DOHH2 (cell line): Measurements from ENCODE around the gene OR8G5.

Experiments used
- EZH2phosphoT487 ChIP-seq: fragments of 200-600 bp; sonication (generic); IDR thresholded peaks from 2 replicates; pipeline ENCODE4 v1.6.1; 2017; ENCODE audit warnings: borderline replicate concordance, mild to moderate bottlenecking, antibody characterized with exemption, low read length, moderate library complexity, mixed read lengths
- TF ChIP-seq, protein P1 (sequence below): fragments of 200-600 bp; sonication (generic); IDR thresholded peaks from one replicate; pipeline ENCODE4 v1.5.1; 2014; ENCODE audit warnings: antibody characterized with exemption, mild to moderate bottlenecking, low read depth, low read length; ENCODE audit not compliant: poor library complexity, severe bottlenecking

GRCh38 chr11:124225471-124225870 is 30.7 kb upstream of the OR8G5 start:
- TF ChIP-seq, protein P1, sequence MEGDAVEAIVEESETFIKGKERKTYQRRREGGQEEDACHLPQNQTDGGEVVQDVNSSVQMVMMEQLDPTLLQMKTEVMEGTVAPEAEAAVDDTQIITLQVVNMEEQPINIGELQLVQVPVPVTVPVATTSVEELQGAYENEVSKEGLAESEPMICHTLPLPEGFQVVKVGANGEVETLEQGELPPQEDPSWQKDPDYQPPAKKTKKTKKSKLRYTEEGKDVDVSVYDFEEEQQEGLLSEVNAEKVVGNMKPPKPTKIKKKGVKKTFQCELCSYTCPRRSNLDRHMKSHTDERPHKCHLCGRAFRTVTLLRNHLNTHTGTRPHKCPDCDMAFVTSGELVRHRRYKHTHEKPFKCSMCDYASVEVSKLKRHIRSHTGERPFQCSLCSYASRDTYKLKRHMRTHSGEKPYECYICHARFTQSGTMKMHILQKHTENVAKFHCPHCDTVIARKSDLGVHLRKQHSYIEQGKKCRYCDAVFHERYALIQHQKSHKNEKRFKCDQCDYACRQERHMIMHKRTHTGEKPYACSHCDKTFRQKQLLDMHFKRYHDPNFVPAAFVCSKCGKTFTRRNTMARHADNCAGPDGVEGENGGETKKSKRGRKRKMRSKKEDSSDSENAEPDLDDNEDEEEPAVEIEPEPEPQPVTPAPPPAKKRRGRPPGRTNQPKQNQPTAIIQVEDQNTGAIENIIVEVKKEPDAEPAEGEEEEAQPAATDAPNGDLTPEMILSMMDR = no peak
- TF ChIP-seq EZH2phosphoT487 = no peak
